ENCODE data around the gene CYP20A1. TPM values are rescaled to one million over a fixed set of nuclear protein-coding genes. Genes with fewer than 3 reads are reported as not detected.
"Not testable (repeated sequence)": the region's sequence is repeated elsewhere in the genome, so short reads cannot be mapped to it uniquely, and the experiment has no call there.

The CYP20A1 gene
- total and polyA plus RNA-seq, 2 donors = 8.9 to 57.6 TPM

- no peaks in the 10 kb centered on the region for H3K4me1 ChIP-seq (ENCODE audit: insufficient read depth)
- WGBS = 97% methylated on average over 6 of the region's 6 CpGs
- no peak overlapping the region for H3K4me3 ChIP-seq (ENCODE audit: low read depth, low read length)
- H3K36me3 ChIP-seq (ENCODE audit: insufficient read depth) = no peaks in the 10 kb centered on the region
- H3K27ac ChIP-seq (ENCODE audit: low read depth) = no peak overlapping the region
- no peak for DNase-seq (ENCODE audit: extremely low spot score)
Measured at GRCh38 chr2:203242518-203242917, 3.7 kb downstream of the CYP20A1 start.

- 95% methylated on average over 3 of the region's 3 CpGs for WGBS
- no peak overlapping the region for H3K27ac ChIP-seq (ENCODE audit: low read depth)
- no peaks in the 10 kb centered on the region for H3K4me1 ChIP-seq (ENCODE audit: insufficient read depth)
- DNase-seq (ENCODE audit: extremely low spot score) = no peak
- no peak overlapping the region for H3K4me3 ChIP-seq (ENCODE audit: low read depth, low read length)
- H3K36me3 ChIP-seq (ENCODE audit: insufficient read depth) = no peaks in the 10 kb centered on the region
Measured at GRCh38 chr2:203246646-203247045, 7.8 kb downstream of the CYP20A1 start.

GRCh38 chr2:203252818-203253217, 14.0 kb downstream of the CYP20A1 start:
- Histone ChIP-seq H3K36me3 (ENCODE audit: insufficient read depth) (no peaks in the 10 kb centered on the region), H3K27ac (ENCODE audit: low read depth) (no peak overlapping the region), H3K4me3 (ENCODE audit: low read depth, low read length) (no peak overlapping the region), H3K4me1 (ENCODE audit: insufficient read depth) (no peaks in the 10 kb centered on the region)
- WGBS = 97% methylated on average over 13 of the region's 13 CpGs
- no peak for DNase-seq (ENCODE audit: extremely low spot score)

- not testable (repeated sequence) for H3K36me3 ChIP-seq (ENCODE audit: insufficient read depth); H3K4me3 ChIP-seq (ENCODE audit: low read depth, low read length); DNase-seq (ENCODE audit: extremely low spot score); H3K4me1 ChIP-seq (ENCODE audit: insufficient read depth); H3K27ac ChIP-seq (ENCODE audit: low read depth)
- 76% methylated on average over 10 of the region's 10 CpGs for WGBS
Measured at GRCh38 chr2:203253422-203254095, 14.7 kb downstream of the CYP20A1 start.

GRCh38 chr2:203261326-203262159, 22.7 kb downstream of the CYP20A1 start:
- Histone ChIP-seq H3K36me3 (ENCODE audit: insufficient read depth) (peaks cover 2% of the 10 kb centered on the region), H3K4me3 (ENCODE audit: low read depth, low read length) (no peak overlapping the region), H3K27ac (ENCODE audit: low read depth) (no peak overlapping the region), H3K4me1 (ENCODE audit: insufficient read depth) (peaks cover 2% of the 10 kb centered on the region)
- 96% methylated on average over 3 of the region's 3 CpGs for WGBS
- DNase-seq (ENCODE audit: extremely low spot score) = no peak

GRCh38 chr2:203279288-203279687, 40.5 kb downstream of the CYP20A1 start:
- Histone ChIP-seq H3K4me1 (ENCODE audit: insufficient read depth) (no peaks in the 10 kb centered on the region), H3K36me3 (ENCODE audit: insufficient read depth) (peaks cover 11% of the 10 kb centered on the region), H3K4me3 (ENCODE audit: low read depth, low read length) (no peak overlapping the region), H3K27ac (ENCODE audit: low read depth) (no peak overlapping the region)
- no peak for DNase-seq (ENCODE audit: extremely low spot score)

- Histone ChIP-seq H3K36me3 (ENCODE audit: insufficient read depth) (peaks cover 9% of the 10 kb centered on the region), H3K27ac (ENCODE audit: low read depth) (no peak overlapping the region), H3K4me1 (ENCODE audit: insufficient read depth) (no peaks in the 10 kb centered on the region), H3K4me3 (ENCODE audit: low read depth, low read length) (no peak overlapping the region)
- 84% methylated on average over 6 of the region's 6 CpGs for WGBS
- no peak for DNase-seq (ENCODE audit: extremely low spot score)
Measured at GRCh38 chr2:203280428-203281064, 41.7 kb downstream of the CYP20A1 start.

- no peak overlapping the region for H3K27ac ChIP-seq (ENCODE audit: low read depth)
- H3K4me1 ChIP-seq (ENCODE audit: insufficient read depth) = no peaks in the 10 kb centered on the region
- peaks cover 9% of the 10 kb centered on the region for H3K36me3 ChIP-seq (ENCODE audit: insufficient read depth)
- no peak overlapping the region for H3K4me3 ChIP-seq (ENCODE audit: low read depth, low read length)
- DNase-seq (ENCODE audit: extremely low spot score) = no peak
- 96% methylated on average over 7 of the region's 7 CpGs for WGBS
Measured at GRCh38 chr2:203282101-203282500, 43.3 kb downstream of the CYP20A1 start.

GRCh38 chr2:203286532-203286931, 47.7 kb downstream of the CYP20A1 start:
- 95% methylated on average over 2 of the region's 2 CpGs for WGBS
- peaks cover 3% of the 10 kb centered on the region for H3K36me3 ChIP-seq (ENCODE audit: insufficient read depth)
- H3K4me3 ChIP-seq (ENCODE audit: low read depth, low read length) = no peak overlapping the region
- H3K27ac ChIP-seq (ENCODE audit: low read depth) = no peak overlapping the region
- DNase-seq (ENCODE audit: extremely low spot score) = no peak
- no peaks in the 10 kb centered on the region for H3K4me1 ChIP-seq (ENCODE audit: insufficient read depth)

GRCh38 chr2:203301667-203302066, 62.8 kb downstream of the CYP20A1 start:
- DNase-seq (ENCODE audit: extremely low spot score) = no peak
- H3K36me3 ChIP-seq (ENCODE audit: insufficient read depth) = peaks cover 3% of the 10 kb centered on the region
- WGBS = 87% methylated on average over 3 of the region's 3 CpGs
- no peaks in the 10 kb centered on the region for H3K4me1 ChIP-seq (ENCODE audit: insufficient read depth)
- H3K27ac ChIP-seq (ENCODE audit: low read depth) = no peak overlapping the region
- H3K4me3 ChIP-seq (ENCODE audit: low read depth, low read length) = no peak overlapping the region

GRCh38 chr2:203302586-203302985, 63.8 kb downstream of the CYP20A1 start:
- H3K27ac ChIP-seq (ENCODE audit: low read depth) = not testable (repeated sequence)

GRCh38 chr2:203310688-203311436, 72.0 kb downstream of the CYP20A1 start:
- H3K36me3 ChIP-seq (ENCODE audit: insufficient read depth) = no peaks in the 10 kb centered on the region
- no peak for DNase-seq (ENCODE audit: extremely low spot score)

More at GRCh38 chr2:203302586-203302985, 63.8 kb downstream of the CYP20A1 start:
- WGBS = 95% methylated on average over 8 of the region's 8 CpGs
- not testable (repeated sequence) for H3K4me1 ChIP-seq (ENCODE audit: insufficient read depth); DNase-seq (ENCODE audit: extremely low spot score); H3K36me3 ChIP-seq (ENCODE audit: insufficient read depth); H3K4me3 ChIP-seq (ENCODE audit: low read depth, low read length)

GRCh38 chr2:203326356-203326755, 87.5 kb downstream of the CYP20A1 start:
- Histone ChIP-seq H3K27ac (ENCODE audit: low read depth) (no peak overlapping the region), H3K4me3 (ENCODE audit: low read depth, low read length) (no peak overlapping the region), H3K4me1 (ENCODE audit: insufficient read depth) (no peaks in the 10 kb centered on the region), H3K36me3 (ENCODE audit: insufficient read depth) (no peaks in the 10 kb centered on the region)
- WGBS = 97% methylated on average over 1 of the region's 1 CpG
- no peak for DNase-seq (ENCODE audit: extremely low spot score)

More at GRCh38 chr2:203310688-203311436, 72.0 kb downstream of the CYP20A1 start:
- H3K4me1 ChIP-seq (ENCODE audit: insufficient read depth) = no peaks in the 10 kb centered on the region
- H3K4me3 ChIP-seq (ENCODE audit: low read depth, low read length) = no peak overlapping the region
- WGBS = 93% methylated on average over 3 of the region's 3 CpGs
- H3K27ac ChIP-seq (ENCODE audit: low read depth) = no peak overlapping the region
